Esophagus squamous epithelium (tissue), 4 donors: ENCODE data around the gene ANK2.

Experiments used
- CTCF ChIP-seq, 6 experiments: fragments of 450-650 bp in 4 of 6; fragments of 200-600 bp in 2 of 6; sonication (generic) in 2 of 6; IDR thresholded peaks; one replicate each; pipeline ENCODE4 v1.5.1; 2016 to 2019; ENCODE audit warnings: antibody characterized with exemption in 6 of 6, mild to moderate bottlenecking in 4 of 6, moderate library complexity in 4 of 6
- POLR2A ChIP-seq, 4 donors: fragments of 450-650 bp; IDR thresholded peaks; one replicate each; pipeline ENCODE4 v1.6.1; 2017; ENCODE audit warnings: antibody characterized with exemption in 4 of 4, mild to moderate bottlenecking in 4 of 4, moderate library complexity in 3 of 4

DNA sequence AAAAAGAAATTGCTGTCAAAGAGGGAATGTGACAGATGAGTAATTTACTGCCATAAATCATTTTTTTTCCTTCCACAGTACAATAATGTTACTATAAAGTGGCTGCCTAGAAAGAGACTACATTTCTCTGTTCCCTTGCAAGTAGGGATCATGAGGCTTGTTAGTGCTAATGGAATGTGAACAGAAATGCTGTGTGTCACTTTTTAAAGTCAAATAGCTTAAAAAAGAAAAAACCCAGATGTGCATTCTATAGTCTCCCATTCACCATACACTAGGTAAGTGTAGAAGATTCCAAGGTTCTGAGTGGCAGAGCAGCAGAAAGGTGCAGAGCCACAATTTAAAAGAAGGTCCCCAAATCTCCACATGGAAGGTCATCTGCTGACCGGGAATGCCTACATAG lies 383.7 kb downstream of the ANK2 start:
- TF ChIP-seq POLR2A (IDR thresholded peaks at IDR 0.05) (no peak), CTCF (IDR thresholded peaks at IDR 0.05) (no peak)
